PC-9 (cell line): ENCODE measurements around the gene SYCE3. TPM values are rescaled to one million over a fixed set of nuclear protein-coding genes. Genes with fewer than 3 reads are reported as not detected.
A peak's percentile ranks its signal among the peaks of the same experiment; 100 is the strongest.

Source experiments
- BruUV-seq: library from RNA; stranded (reverse); fragments of 400-500 nt; replicated peaks from 2 replicates; lab custom pipeline; 2021; lab: Mats Ljungman, UMichigan
- CTCF ChIA-PET: fragments of 300-600 bp; sonication (Branson Sonifier 250); formaldehyde crosslinking; loops from one replicate; lab custom pipeline; 2022; ENCODE audit warnings: antibody characterized with exemption; lab: Charles Lee
- POLR2A ChIA-PET: fragments of 300-600 bp; sonication (Branson Sonifier 250); formaldehyde crosslinking; loops from one replicate; lab custom pipeline; 2022; ENCODE audit warnings: antibody characterized with exemption; ENCODE audit not compliant: unreplicated experiment; lab: Charles Lee
- DNase-seq, 2 experiments: peaks; one replicate each; pipeline versions ENCODE4 v3.0.0 to v3.0.0-alpha.2; 2015 to 2022; ENCODE audit warnings: mixed read lengths in 1 of 2
- H2AFZ ChIP-seq: fragments of 200-600 bp; sonication (generic); 2 replicates; pipeline ENCODE4 v1.8.1; 2017; ENCODE audit warnings: antibody characterized with exemption
- H3F3A ChIP-seq: fragments of 200-600 bp; sonication (generic); 2 replicates; pipeline ENCODE4 v1.8.1; 2017; ENCODE audit warnings: antibody characterized with exemption, mild to moderate bottlenecking, low read depth; ENCODE audit not compliant: insufficient read depth
- H3K27ac ChIP-seq: fragments of 200-600 bp; sonication (generic); 2 replicates; pipeline ENCODE4 v1.6.1; 2016; ENCODE audit warnings: mixed run types
- H3K27me3 ChIP-seq: fragments of 200-600 bp; sonication (generic); 2 replicates; pipeline ENCODE4 v1.6.1; 2016; ENCODE audit warnings: low read depth, mixed run types; ENCODE audit not compliant: insufficient read depth
- H3K36me3 ChIP-seq: fragments of 200-600 bp; sonication (generic); 2 replicates; pipeline ENCODE4 v1.6.1; 2016; ENCODE audit warnings: low read depth, mixed run types
- H3K4me1 ChIP-seq: fragments of 200-600 bp; sonication (generic); replicated peaks from 2 replicates; pipeline ENCODE4 v1.6.1; 2016; ENCODE audit warnings: mixed run types; ENCODE audit not compliant: insufficient read depth
- H3K4me2 ChIP-seq: fragments of 200-600 bp; sonication (generic); 2 replicates; pipeline ENCODE4 v1.6.1; 2017; ENCODE audit warnings: mixed run types
- H3K4me3 ChIP-seq: fragments of 200-600 bp; sonication (generic); 2 replicates; pipeline ENCODE4 v1.6.1; 2016; ENCODE audit warnings: mixed run types
- H3K79me2 ChIP-seq: fragments of 200-600 bp; sonication (generic); 2 replicates; pipeline ENCODE4 v1.6.1; 2017; ENCODE audit warnings: low read depth, mixed run types
- H3K9me2 ChIP-seq: fragments of 200-600 bp; sonication (generic); 2 replicates; pipeline ENCODE4 v1.8.1; 2017; ENCODE audit warnings: mild to moderate bottlenecking; ENCODE audit not compliant: insufficient read depth
- H3K9me3 ChIP-seq: fragments of 200-600 bp; sonication (generic); 2 replicates; pipeline ENCODE4 v1.8.1; 2016; ENCODE audit warnings: low read depth; ENCODE audit not compliant: insufficient read depth
- H4K20me1 ChIP-seq: fragments of 200-600 bp; sonication (generic); 2 replicates; pipeline ENCODE4 v1.8.1; 2017; ENCODE audit not compliant: insufficient read depth
- EZH2 ChIP-seq: fragments of 200-600 bp; sonication (generic); IDR thresholded peaks from 2 replicates; pipeline ENCODE4 v1.8.0; 2017; ENCODE audit warnings: antibody characterized with exemption, low read depth
- intact Hi-C: fragments of 100-400 bp; cut with micrococcal nuclease; formaldehyde crosslinking; loops from one replicate; pipeline ENCODE4 v1.10.0; 2022; ENCODE audit not compliant: unreplicated experiment
- total RNA-seq: library from RNA; stranded (reverse); gene quantifications from 2 replicates; pipeline ENCODE4 v1.2.3, GENCODE V29; 2021
- TF ChIP-seq, protein P1 (sequence below): fragments of 200-600 bp; sonication (generic); conservative IDR thresholded peaks from 2 replicates; pipeline ENCODE4 v1.6.1; 2017; ENCODE audit warnings: mixed run types, antibody characterized with exemption, mild to moderate bottlenecking, moderate library complexity

Gene SYCE3
- total RNA-seq, 1 experiment from 2014 or later: not detected

DNA sequence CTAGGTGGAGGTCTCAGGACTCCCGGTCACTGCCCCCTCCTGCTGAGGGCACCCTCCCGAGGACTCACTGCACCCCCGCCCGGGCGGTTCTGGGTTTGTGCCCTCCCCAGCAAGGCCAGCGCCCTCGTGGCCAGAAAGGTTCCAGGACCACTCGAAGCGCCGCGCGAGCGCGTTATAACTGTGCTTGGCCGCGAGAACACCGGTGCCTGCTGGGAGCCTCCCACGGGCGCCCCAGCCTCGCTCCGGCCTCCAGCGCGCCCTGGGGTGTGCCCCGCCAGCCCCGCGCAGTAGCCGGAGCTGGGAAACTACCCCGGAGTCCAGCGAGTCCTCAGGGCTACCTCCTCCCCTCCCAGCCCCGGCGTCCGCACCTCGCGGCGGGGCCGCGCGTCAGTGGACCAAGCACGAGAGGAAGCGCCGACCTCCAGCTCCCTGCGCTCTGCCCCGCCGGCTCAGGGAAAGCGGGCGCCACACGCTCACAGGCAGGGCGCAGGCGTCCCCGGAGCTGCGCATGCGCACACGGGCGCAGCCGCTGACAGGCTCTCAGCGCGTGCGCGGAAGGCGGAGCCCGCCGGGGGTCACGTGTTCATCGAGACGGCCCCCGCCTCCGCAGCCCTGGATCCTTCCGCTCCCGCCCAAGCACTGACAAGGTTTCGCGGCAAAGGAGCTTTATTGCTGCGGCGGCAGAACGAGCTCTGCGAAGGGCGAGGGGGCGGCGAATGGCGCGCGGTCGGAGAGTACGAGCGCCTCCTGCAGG lies 37.4 kb downstream of the SYCE3 start, which contains the start of gene SCO2:
Gene SCO2, minus strand, starts transcription at position 495 of the 754 bp plus-strand sequence. CDS start 1,187 bp downstream, outside the sequence.
- TF ChIP-seq, protein P1, sequence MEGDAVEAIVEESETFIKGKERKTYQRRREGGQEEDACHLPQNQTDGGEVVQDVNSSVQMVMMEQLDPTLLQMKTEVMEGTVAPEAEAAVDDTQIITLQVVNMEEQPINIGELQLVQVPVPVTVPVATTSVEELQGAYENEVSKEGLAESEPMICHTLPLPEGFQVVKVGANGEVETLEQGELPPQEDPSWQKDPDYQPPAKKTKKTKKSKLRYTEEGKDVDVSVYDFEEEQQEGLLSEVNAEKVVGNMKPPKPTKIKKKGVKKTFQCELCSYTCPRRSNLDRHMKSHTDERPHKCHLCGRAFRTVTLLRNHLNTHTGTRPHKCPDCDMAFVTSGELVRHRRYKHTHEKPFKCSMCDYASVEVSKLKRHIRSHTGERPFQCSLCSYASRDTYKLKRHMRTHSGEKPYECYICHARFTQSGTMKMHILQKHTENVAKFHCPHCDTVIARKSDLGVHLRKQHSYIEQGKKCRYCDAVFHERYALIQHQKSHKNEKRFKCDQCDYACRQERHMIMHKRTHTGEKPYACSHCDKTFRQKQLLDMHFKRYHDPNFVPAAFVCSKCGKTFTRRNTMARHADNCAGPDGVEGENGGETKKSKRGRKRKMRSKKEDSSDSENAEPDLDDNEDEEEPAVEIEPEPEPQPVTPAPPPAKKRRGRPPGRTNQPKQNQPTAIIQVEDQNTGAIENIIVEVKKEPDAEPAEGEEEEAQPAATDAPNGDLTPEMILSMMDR: peak; percentile 31; the same call in 1 of the 2 replicates
- TF ChIP-seq EZH2: no peak
- H3K27ac ChIP-seq: peak within 1 kb of the TSS; percentile 56
- POLR2A ChIA-PET: interaction anchor here (0.6 to 1.4 kb wide), 6 partner anchors 13 to 594 kb away, joined by 3 to 27 read pairs (median 4); partner anchors contain the start of genes LMF2 and NCAPH2
- H3K27me3 ChIP-seq: no peaks in the 10 kb centered on the region
- peak within 1 kb of the TSS; percentile 94 for H3K4me2 ChIP-seq
- CTCF ChIA-PET: interaction anchor here (0.6 to 2.6 kb wide), 14 partner anchors 14 to 512 kb away, joined by 3 to 14 read pairs (median 4); partner anchors contain the start of genes LMF2 and SYCE3
- intact Hi-C loops: loop anchor here (2.0 kb wide), 1 partner anchor 16 kb away; the partner anchor contains the start of gene NCAPH2
- peaks cover 23% of the 10 kb centered on the region for H3K79me2 ChIP-seq
- H3K4me1 ChIP-seq: peaks cover 23% of the 10 kb centered on the region
- no peaks in the 10 kb centered on the region for H3K9me3 ChIP-seq
- no peaks in the 10 kb centered on the region for H3K9me2 ChIP-seq
- H4K20me1 ChIP-seq: peaks cover 24% of the 10 kb centered on the region
- peak; percentile 94 to 97 for DNase-seq
- H2AFZ ChIP-seq: peak within 1 kb of the TSS; percentile 85
- no TSS peak for BruUV-seq
- peaks cover 5% of the 10 kb centered on the region for H3K36me3 ChIP-seq
- H3K4me3 ChIP-seq: peak within 1 kb of the TSS; percentile 96
- H3F3A ChIP-seq: peaks cover 55% of the 10 kb centered on the region

DNA sequence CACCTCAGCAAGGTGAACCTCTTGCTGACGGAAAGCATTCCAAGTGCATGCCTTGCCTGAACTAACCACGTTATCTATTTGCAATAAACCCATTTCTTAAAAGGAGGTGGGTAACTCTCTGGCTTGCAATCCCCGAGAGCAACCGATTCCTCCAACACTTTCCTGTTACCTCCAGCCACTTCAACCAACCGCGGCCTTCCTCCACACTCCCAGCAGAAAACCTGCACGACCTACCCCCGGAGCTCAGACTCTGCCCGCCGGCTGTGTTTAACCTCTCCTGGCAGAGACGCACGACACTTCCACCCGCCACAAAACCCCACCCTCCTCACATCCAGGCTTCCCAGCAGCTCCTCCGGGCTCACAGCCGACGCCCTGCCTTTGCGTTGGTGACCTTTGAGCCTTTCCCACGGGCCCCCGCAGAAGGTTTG lies 38.0 kb downstream of the SYCE3 start:
- H3K4me3 ChIP-seq: peak overlapping the region; percentile 96
- peak overlapping the region; percentile 85 for H2AFZ ChIP-seq
- peaks cover 23% of the 10 kb centered on the region for H3K79me2 ChIP-seq
- H3K9me3 ChIP-seq: no peaks in the 10 kb centered on the region
- H3K27ac ChIP-seq: peak overlapping the region; percentile 56
- ChIA-PET CTCF (interaction anchor here (1.2 to 2.6 kb wide), 2 partner anchors 38 to 183 kb away, joined by 4 to 14 read pairs; partner anchors contain the start of gene SYCE3), POLR2A (interaction anchor here (1.4 kb wide), 1 partner anchor 17 kb away, joined by 27 read pairs; the partner anchor contains the start of genes LMF2 and NCAPH2)
- H3K4me2 ChIP-seq: peak overlapping the region; percentile 94
- intact Hi-C loops: loop anchor here (2.0 kb wide), 1 partner anchor 16 kb away; the partner anchor contains the start of gene NCAPH2
- H4K20me1 ChIP-seq: peaks cover 24% of the 10 kb centered on the region
- DNase-seq: no peak
- no TSS peak for BruUV-seq
- no peaks in the 10 kb centered on the region for H3K27me3 ChIP-seq
- H3K9me2 ChIP-seq: no peaks in the 10 kb centered on the region
- H3K36me3 ChIP-seq: peaks cover 7% of the 10 kb centered on the region
- peaks cover 23% of the 10 kb centered on the region for H3K4me1 ChIP-seq
- peaks cover 53% of the 10 kb centered on the region for H3F3A ChIP-seq
- TF ChIP-seq EZH2: no peak
- TF ChIP-seq, protein P1: no peak
